Activated T-cell treated with anti-CD3 and anti-CD28 coated beads, Interleukin-2, amount 50 U/mL, for 1 hour (primary cell): ENCODE data around the gene USP25.

ENCODE experiments used
- DNase-seq: peaks from one replicate; pipeline ENCODE4 v3.0.0-alpha.2; 2020

The USP25 gene

GRCh38 chr21:15870819-15871218, 141.0 kb downstream of the USP25 start:
- no peak for DNase-seq

DNA sequence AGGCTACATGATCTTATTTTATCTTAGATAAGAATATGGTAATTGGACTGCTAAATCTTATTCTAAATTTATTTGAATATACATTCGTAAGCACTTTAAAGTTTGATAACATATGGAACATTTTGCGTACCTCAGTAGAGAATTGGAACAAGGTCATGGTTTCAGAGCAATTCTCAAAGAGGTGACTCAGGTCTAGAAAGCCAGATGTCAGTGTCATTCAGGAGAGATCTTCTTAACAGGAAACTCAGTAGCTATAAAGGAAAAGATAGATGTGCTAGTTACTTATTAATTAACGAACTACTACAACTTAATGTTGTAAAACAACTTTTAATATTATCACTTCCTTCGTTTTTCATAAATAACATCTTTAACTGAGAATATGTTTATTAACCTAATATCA, 142.5 kb downstream of the USP25 start:
- no peak for DNase-seq

GRCh38 chr21:15874615-15875014, 144.8 kb downstream of the USP25 start:
- DNase-seq = no peak

DNA sequence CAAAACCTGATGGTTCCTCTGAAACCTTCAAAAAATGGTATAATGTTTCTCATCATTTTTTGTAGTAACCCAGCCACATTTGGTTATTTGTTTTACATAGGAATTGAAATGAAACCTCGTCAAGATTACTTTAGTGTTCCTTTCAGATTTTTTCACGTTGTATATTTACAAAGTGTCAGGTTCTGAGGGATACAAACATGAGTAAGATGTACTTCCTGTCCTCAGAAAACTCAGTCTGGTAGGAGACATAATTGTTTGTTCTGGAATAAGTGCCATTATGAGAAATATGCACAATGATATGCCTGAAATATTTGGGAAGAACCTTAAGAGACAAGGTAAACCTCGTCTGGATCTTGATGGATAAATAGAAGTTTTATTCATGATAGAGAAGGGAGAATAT, 145.5 kb downstream of the USP25 start:
- DNase-seq = no peak

- DNase-seq = no peak
Measured at GRCh38 chr21:15893902-15894301, 164.1 kb downstream of the USP25 start.

GRCh38 chr21:15894596-15894995, 164.8 kb downstream of the USP25 start:
- DNase-seq = no peak

DNA sequence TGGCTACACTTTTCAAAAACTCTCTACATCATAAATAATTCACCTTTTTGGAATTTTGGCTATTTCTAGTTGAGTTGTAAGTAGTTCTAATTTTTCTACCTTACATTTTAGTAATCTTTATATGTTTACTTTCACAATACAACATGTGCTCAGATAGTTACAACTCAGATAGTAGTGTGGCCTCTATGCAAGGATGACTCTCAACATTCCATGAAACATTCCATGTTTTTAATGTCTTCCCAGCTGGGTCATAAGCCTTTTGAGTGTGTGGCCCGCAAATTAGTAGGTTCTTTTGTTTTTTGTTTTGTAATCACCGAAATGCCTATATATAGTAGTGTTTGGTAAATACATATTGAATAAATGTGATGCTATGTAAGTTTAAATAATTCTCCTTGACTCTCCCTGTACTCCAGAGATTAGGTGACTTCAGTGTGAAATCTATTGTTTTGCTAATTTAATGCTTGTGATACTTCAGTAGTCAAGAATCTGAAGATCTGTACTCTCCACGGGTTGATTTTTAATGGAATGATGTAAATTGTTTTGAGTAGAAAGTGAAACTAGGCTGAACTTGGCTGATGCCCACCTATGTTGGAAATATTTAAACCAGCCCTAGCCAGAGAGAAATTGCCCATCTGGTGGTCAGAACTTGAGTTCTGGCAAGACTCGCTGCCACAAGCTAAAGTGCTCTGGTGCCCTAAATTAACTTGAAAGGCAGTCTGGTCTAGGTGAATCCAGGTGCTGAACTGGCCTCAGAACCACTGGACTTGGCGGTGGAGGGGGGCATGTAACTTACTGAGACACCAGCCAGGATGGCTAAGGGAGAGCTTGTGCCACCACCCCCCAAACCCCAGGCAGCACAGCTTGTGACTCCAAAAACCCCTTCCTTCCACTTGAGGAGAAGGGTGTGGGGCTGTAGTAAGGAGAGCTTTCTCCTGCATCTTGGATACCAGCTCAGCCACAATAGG, 165.6 kb downstream of the USP25 start:
- DNase-seq = no peak

DNA sequence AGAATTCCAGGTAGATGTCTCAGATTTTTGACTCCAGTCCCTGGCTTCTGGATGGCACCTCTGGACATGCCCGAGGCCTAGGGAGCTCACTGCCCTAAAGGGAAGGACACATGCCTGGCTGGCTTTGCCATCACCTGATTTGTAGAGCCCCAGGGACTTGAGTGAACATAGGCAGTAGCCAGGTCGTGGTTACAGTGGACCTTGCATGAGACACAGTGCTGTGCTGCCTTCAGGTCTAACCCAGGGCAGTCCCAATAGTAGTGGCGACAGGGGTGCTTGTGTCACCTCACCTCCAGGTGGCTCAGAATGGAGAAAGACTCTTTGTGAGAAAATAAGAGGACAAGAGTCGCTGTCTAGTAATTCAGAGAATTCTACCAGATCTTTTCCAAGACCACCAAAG, 166.7 kb downstream of the USP25 start:
- DNase-seq = no peak

DNA sequence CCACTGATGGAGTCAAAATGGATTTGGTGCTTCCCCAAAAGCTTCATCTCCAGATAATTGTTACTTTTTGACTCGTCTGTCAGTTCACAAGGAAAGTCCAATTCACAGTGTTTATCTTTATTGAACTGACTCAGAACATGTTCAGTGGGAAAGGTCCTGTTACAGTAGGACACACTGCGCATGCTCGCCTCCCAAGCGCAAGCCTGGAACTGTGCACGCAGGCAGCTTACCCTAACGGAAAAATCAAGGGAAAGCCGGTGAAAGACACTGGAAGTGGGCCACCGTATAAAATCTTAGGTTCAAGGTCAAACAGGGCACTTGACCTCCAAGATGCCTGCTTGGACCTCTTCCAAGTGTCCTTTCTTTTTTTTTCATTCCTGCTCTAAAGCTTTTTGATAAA, 174.6 kb downstream of the USP25 start:
- DNase-seq = no peak

GRCh38 chr21:15908187-15908586, 178.4 kb downstream of the USP25 start:
- DNase-seq = no peak

DNA sequence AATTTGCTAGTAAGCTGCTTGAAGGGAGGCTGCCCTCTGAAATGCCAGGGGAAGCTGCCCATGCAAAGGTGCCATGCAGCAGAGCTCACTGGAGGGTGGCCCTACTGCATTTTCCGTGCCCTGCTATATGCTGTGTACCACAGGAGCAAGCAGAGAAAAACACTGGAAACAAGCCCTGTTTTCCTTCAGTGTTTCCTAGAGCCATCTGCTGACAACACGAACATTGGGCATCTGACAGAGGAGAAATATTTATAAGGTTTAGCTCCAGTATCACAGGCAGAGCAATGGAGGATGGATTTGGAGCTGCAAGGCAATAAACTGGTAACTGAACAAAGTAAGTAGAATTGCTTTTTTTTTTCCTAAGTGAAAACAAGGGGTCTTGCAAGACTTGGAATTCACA, 198.4 kb downstream of the USP25 start:
- DNase-seq = no peak

DNA sequence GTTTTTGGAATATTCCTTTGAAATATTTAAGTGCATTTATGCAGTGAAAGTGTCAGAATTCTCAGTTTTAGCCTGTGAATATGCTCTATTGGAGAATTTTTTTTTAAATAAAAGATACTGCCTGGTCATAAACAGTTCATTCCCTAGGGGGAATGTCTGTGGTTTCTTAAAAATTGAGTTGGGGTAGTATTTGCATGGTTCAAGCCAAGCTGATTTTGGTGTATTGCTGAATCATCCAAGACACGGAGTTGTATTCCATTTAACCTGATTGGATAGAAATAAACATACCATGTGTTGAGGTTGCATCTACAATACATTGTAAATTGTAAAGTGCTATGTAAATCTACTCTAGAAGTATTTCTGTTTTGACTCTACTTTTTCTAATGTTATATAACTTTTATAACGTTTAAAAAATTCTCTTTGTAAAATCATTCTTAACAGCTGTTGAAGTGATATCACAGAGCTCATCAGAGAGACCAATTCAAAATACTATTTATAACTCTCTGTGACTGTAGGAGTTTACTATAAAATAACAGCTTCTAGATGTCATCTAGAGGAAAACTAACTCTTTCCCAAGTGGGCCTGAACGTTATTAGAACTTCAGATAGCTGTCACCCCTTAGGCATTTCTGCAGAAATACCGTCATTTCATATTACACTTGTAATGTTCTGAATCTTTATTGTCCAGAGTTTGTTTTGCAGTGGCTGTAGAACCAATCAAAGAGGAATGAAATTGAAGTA, 199.1 kb downstream of the USP25 start:
- no peak for DNase-seq

GRCh38 chr21:15929536-15929935, 199.8 kb downstream of the USP25 start:
- no peak for DNase-seq
